Left ventricle myocardium superior (tissue), 1 donor: Measurements from ENCODE around the gene TLE3. TPM values are rescaled to one million over a fixed set of nuclear protein-coding genes. Genes with fewer than 3 reads are reported as not detected.

Experiments
- ATAC-seq: fragments of 200-7000 bp; cut with Tn5 transposase; one replicate; pipeline ENCODE4 v1.9.1; 2020; ENCODE audit warnings: mild to moderate bottlenecking, moderate library complexity
- DNase-seq: peaks from one replicate; pipeline ENCODE4 v3.0.0-alpha.2; 2020
- intact Hi-C: fragments of 100-400 bp; cut with micrococcal nuclease; formaldehyde crosslinking; loops from one replicate; pipeline ENCODE4 v1.11.0; 2022
- total RNA-seq: library from RNA; stranded (reverse); fragmentation: NEBNext Ultra II Directional; extraction: Animal tissue kit (Norgen Biotek cat#: 25700); gene quantifications from one replicate; pipeline ENCODE4 v1.2.1, GENCODE V29; 2021
- donor health status: DM: no; HTN: yes; CAD: no; lungs with severe emphysema.

Gene TLE3
- total RNA-seq, 1 donor from 2014 or later = 12.8 TPM

DNA sequence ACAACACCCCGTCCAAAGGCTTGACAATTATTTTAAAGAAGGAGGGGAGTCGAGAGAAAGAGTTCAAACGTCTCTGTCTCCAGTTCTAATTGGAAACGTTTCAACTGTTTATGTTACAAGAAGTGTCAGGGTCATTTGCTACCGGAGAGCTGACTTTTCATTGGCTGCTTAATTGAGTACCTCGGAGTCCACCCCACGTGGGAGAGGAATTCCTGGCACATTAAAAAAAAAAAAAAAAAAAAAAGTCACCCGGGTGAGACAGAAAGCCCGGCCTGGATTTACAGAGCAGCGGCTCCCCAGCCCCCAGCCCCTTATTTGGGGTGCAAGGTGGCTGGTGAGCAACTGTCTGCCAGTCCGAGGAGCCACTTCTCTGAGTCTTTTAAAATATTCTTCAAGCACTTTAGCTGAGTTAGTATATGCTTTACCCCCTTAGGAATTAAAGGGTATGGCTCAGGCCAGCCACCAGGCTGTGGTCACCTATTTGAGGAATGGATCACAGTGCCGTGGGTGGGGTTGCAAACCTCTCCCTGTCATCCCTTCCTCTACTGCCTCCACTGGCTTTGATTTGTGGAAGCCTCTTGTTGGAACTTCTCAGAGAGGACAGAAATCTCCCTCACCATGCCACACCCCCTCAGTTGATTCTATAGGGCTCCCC is 3.9 kb upstream of the TLE3 start:
- DNase-seq (peak; percentile 58), ATAC-seq (peak; percentile 15)
- intact Hi-C loops = no loop called here

DNA sequence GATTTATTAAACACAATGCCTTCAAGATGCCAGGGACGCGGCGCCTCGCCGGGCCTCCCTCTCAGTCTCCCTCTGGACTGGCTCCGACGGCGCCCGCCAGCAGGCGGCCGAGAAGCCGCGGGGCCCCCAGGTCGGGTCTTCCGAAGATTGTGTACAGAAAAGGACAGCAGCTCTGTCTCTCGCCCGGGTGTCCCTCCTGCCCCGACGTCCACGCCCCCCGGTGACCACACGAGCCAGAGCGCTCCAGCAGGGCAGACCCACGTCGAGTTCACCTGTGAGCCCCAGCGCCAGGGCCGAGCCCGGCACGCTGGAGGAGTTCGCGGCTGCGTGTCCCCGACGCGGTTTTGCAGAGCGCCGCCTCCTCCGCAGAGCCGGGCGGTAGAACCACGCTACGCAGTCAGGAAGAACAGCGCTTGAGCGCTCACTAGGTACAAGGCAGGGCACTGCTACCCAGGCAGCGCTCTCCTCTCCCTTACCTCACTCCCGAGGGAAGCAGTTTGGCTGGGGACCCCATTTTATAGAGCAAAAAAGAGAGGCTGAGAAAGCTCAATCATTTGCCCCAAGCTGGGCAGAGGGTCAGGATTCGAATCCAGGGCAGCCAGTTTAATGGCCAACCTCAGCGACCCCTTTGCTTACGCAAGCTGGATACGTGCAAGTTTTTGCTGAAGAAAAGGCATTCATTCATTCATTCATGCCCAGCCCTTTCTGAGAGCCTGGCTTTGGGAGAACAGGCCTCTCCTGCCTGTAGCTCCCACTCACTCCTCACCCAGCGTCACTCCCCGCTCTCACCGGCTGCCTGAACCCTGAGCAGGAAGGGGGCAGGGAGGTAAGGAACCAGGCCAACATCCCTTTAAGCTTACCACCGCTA is 3.0 kb upstream of the TLE3 start:
- peak; percentile 66 for DNase-seq
- intact Hi-C loops = no loop called here
- ATAC-seq = peak; percentile 9

DNA sequence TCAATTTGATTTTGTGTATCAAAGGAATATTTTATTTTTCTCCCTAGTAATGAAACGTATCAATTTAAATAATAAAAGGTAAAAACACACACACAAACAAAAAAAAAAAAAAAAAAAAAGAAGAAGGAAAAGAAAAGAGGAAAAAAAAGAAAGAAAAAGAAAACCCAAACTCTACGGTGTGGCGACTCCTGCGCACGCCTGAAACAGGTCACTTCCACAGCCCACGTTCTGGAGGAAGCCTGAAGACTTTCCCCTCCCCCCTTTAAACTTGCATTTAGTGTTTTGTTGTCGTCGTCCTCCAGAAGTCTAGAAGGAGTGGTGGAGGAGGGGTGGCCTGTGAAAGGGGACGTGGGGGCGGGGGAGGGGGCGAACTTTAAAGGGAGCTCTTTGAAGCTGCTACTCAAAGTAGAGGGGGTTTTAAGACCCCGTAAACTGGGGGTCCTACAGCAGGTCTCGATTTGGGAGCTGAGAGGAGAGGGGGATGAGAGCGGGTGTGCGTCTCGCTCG is 2.3 kb upstream of the TLE3 start:
- intact Hi-C loops = loop anchor here (10.0 kb wide), 1 partner anchor 165 kb away; no protein-coding TSS in a partner anchor
- ATAC-seq (no peak), DNase-seq (no peak)

DNA sequence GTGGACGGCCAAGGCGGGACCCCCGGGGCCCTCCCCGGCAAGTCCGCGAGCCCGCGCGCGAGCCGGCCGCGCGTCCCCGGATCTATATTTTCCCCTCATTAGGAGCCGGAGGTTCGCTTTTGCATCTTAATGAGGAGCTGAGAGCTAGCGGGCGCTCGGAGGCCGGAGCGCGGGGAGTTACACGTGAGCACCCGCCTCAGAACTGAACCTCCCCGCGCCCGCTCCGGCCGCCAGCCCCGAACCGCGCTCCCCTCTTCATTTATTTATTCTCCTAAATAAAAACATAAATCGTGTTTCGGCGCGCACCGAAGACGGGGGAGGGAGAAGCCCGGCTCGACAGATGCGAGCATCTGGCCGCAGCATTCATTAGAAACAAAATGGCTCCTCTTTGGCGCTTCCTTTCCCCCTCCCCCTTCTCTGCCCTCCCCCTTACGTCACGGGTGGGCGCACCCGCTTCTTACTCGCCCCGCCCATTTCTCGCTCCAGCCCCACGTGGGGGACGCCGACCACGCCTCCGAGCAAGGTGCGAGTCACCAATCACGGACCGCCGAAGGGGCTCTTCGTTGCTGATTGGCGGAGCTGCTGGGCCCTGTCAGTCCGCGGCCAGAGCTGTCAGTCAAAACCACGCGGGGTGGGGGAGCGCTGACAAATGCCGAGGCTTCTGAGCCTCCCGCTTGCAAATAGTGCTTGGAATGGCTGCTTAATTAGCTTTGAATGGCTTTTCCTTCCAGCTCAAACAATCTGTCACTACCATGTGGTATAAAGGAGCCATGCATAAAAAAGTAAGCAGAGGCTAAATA is 1.6 kb upstream of the TLE3 start:
- ATAC-seq = peak; percentile 81
- intact Hi-C loops = loop anchor here (10.0 kb wide), 1 partner anchor 165 kb away; no protein-coding TSS in a partner anchor
- peak; percentile 100 for DNase-seq

GRCh38 chr15:70098461-70099166 is 897 bp upstream of the TLE3 start:
- DNase-seq = peak; percentile 67
- intact Hi-C loops = loop anchor here (10.0 kb wide), 1 partner anchor 166 kb away; no protein-coding TSS in a partner anchor
- ATAC-seq = peak; percentile 9

DNA sequence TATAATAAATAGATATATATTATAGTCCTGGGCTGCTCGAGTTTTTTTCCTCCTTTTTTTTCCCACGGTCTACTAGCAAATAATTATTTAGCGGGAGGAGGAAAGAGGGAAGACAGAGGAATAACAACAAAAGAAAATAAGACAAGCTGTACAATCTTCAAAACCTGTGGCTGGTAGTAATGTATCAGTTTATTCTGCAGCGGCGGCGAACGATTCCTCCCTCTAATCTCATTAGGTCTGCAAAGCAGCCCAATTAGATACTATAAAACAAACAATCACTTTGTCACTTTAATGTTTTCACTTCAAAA is 390 bp upstream of the TLE3 start:
- no peak for DNase-seq
- intact Hi-C loops = loop anchor here (10.0 kb wide), 1 partner anchor 167 kb away; no protein-coding TSS in a partner anchor
- no peak for ATAC-seq

- intact Hi-C loops = loop anchor here (10.0 kb wide), 1 partner anchor 168 kb away; no protein-coding TSS in a partner anchor
Observed at GRCh38 chr15:70097063-70097320, 725 bp downstream of the TLE3 start.

DNA sequence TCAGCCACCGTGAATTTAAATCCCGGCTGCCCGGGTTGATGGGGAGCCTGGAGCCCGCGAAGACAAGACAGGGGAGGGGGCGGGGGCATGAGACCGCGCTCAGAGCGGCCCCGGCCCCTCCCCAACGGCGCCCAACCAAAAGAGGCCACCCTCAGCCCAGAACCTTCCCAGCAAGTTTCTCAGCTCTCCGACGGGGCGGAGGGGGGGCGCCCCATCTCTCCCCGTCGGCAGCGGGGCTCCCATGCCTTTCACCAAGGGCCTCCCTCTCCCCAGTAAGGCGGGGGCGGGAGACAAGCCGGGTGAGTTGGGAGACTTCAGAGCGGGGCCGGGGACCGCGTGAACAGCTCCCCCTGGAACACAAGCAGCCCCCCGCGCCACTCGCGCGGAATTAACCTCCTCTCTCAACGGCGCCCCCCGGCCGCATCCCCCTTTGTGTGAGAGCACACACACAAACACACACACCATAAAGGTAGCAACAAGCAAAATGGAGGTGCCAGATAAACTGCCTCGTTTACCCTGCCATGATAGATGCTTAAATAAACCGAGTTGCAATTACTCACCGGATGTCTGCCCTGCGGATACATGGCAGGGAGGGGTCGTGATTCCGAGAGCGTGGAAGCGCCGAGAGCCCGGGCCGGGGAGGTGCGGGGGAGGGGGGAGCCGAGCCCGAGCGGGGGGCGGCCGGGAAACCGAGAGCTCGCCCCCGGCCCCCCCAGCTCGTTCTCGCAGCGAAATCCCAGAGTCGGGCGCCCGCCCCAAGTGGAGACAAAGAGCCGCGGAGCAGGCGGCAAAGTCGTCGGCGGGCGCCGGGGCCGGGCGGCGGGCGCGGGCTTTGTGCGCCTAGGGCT is 1.3 kb downstream of the TLE3 start:
- ATAC-seq (no peak), DNase-seq (peak; percentile 58)
- intact Hi-C loops = loop anchor here (10.0 kb wide), 1 partner anchor 168 kb away; no protein-coding TSS in a partner anchor

More at GRCh38 chr15:70097063-70097320, 725 bp downstream of the TLE3 start:
- DNase-seq = no peak
- no peak for ATAC-seq

DNA sequence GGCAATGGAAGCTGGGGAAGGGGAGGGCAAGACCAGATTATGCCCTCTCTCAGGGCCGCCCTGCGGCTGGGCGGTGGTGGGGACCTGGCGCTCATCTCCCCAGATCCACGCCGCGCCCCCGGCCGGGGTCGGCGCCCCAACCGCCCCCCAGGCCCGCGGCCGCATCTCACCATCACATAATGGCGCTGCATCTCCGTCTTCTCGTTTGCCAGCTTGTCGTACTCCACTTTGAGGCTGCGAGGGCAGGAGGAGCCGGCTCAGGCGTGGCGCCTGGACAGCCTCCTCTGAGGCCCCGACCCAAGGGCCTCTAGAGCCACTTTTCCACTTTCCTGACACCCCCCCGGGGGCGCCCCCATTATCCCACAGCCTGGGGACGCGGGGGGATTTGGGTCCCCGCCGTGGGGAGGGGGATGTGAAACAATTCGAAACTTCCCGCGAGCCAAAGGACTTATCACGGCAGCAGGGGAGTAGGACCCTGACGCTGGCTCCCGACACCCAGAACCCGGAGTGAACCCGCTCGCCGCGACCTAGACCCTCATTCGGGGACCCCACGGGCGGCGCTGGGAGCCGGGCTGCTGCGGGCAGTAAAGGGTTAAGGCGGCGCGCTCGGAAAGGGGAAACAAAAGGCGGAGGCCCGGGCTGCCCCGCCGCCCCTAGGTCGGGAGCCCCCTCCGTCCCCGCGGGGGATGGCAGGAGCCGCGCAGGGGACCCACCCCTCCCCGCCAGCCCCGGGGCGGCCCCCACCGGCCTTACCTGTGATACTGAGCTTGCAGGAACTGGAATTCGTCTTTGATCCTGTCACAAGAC is 2.1 kb downstream of the TLE3 start:
- ATAC-seq (no peak), DNase-seq (peak; percentile 58)
- intact Hi-C loops = loop anchor here (10.0 kb wide), 1 partner anchor 169 kb away; no protein-coding TSS in a partner anchor

GRCh38 chr15:70094690-70095311 is 2.9 kb downstream of the TLE3 start:
- intact Hi-C loops = loop anchor here (10.0 kb wide), 1 partner anchor 170 kb away; no protein-coding TSS in a partner anchor
- ATAC-seq = no peak

GRCh38 chr15:70093481-70094319 is 4.0 kb downstream of the TLE3 start:
- DNase-seq = no peak
- no peak for ATAC-seq
- intact Hi-C loops = loop anchor here (10.0 kb wide), 1 partner anchor 171 kb away; no protein-coding TSS in a partner anchor

More at GRCh38 chr15:70094690-70095311, 2.9 kb downstream of the TLE3 start:
- no peak for DNase-seq

DNA sequence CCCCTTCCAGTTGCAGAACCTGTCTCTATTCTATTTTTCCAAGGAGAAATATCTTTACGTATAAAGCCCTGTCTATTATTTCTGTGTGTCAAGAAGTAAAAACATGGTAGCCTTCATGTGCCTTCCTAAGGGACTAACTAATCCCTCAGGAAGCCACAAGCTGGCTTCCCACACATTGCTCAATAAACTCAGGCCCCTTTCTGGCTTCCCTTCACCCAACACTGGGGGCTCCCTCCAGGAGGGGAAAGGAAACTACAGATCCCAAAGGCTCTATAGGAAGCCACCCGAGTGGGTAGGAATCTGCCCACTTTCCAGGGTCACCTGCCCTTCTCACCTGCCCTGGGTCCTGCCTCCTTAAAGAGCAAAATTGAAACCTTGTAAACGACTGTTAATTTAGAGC is 4.6 kb downstream of the TLE3 start:
- intact Hi-C loops = loop anchor here (10.0 kb wide), 1 partner anchor 172 kb away; no protein-coding TSS in a partner anchor
- no peak for ATAC-seq
- no peak for DNase-seq

GRCh38 chr15:70092464-70093027 is 5.2 kb downstream of the TLE3 start:
- no peak for DNase-seq
- no peak for ATAC-seq
- intact Hi-C loops = loop anchor here (10.0 kb wide), 1 partner anchor 172 kb away; no protein-coding TSS in a partner anchor

GRCh38 chr15:70091726-70092463 is 5.8 kb downstream of the TLE3 start:
- no peak for DNase-seq
- ATAC-seq = no peak
- intact Hi-C loops = loop anchor here (10.0 kb wide), 1 partner anchor 173 kb away; no protein-coding TSS in a partner anchor
